GM19397 (cell line): ENCODE results near the gene MTNR1A.

Experiments
- ATAC-seq: cut with Tn5 transposase; IDR thresholded peaks from one replicate; pipeline ENCODE4 v1.9.1; 2021; ENCODE audit warnings: mild to moderate bottlenecking, moderate library complexity; ENCODE audit not compliant: unreplicated experiment

MTNR1A gene

DNA sequence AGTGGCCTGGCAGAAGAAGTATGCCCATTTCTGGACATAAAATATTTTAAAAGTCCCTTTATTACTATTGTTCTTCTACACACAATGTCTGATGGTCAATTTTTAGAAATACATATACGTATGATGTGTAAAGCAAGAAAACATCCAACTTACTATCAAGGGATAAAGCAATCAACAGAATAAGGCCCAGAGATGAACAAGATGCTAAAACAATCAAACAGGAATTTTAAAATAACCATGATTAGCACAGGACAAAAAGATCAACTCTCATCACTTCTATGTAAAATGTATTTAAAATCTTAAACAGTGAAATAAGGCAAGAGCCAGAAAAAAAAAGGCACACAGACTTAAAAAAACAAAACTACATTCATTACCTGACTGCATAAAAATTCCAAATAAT is 60.9 kb downstream of the MTNR1A start:
- ATAC-seq, result no peak

DNA sequence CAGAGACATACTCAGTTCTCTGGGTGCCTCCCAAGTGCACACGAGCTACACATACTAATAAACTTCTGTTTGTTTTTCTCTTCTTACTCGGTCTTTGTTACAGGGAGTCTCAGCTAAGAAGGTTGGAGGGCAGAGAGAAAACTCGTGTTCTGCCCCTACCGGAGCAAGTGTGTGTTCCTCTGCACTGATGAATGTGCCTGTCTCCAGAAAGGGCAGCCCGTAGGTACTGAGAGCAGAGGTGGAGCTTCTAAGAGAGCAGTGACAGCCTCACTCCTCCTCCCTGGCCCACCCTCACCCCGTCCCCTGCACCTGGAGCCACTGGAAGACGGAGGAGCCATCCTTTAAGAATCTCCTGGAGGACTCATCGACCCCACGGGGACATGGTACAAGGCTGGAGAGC is 67.6 kb downstream of the MTNR1A start:
- no peak for ATAC-seq

- no peak for ATAC-seq
Observed at GRCh38 chr4:186486172-186486571, 69.2 kb downstream of the MTNR1A start.

- ATAC-seq, result no peak
Observed at GRCh38 chr4:186485561-186486062, 69.8 kb downstream of the MTNR1A start.

DNA sequence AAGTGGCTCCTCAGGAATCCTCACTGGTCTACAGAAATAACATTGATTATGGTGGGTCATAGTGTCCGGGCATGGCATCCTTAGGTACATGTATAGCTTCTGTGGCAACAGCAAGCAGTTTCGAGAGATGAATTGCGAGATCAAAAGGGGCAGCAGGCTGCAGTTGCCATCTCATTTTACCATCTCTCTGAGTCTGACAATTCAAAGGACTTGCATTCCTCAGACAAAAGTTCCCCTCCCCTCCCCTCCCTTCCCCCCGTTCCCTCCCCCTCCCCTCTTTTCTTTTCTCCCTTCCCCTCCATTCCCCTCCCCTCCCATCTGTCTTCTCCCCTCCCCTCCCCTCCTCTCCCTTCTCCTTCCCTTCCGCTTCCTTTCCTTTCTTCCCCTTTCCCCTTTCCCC is 70.2 kb downstream of the MTNR1A start:
- no peak for ATAC-seq

GRCh38 chr4:186483656-186484055 is 71.7 kb downstream of the MTNR1A start:
- ATAC-seq, result no peak
